GM10266 (cell line): ENCODE data around the gene SMPDL3B.

Experiments
- DNase-seq: peaks from one replicate; pipeline ENCODE4 v3.0.0; 2012; ENCODE audit errors: extremely low spot score
- TF ChIP-seq, protein P1 (sequence below): IDR thresholded peaks from 2 replicates; pipeline ENCODE4 v1.5.1; 2012; ENCODE audit warnings: mild to moderate bottlenecking, low read depth; ENCODE audit not compliant: control insufficient read depth, insufficient read depth; ENCODE audit errors: missing control alignments

SMPDL3B gene

GRCh38 chr1:27954186-27954585, 19.4 kb downstream of the SMPDL3B start:
- TF ChIP-seq, protein P1, sequence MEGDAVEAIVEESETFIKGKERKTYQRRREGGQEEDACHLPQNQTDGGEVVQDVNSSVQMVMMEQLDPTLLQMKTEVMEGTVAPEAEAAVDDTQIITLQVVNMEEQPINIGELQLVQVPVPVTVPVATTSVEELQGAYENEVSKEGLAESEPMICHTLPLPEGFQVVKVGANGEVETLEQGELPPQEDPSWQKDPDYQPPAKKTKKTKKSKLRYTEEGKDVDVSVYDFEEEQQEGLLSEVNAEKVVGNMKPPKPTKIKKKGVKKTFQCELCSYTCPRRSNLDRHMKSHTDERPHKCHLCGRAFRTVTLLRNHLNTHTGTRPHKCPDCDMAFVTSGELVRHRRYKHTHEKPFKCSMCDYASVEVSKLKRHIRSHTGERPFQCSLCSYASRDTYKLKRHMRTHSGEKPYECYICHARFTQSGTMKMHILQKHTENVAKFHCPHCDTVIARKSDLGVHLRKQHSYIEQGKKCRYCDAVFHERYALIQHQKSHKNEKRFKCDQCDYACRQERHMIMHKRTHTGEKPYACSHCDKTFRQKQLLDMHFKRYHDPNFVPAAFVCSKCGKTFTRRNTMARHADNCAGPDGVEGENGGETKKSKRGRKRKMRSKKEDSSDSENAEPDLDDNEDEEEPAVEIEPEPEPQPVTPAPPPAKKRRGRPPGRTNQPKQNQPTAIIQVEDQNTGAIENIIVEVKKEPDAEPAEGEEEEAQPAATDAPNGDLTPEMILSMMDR: no peak
- no peak for DNase-seq

- TF ChIP-seq, protein P1: no peak
- DNase-seq: no peak
Observed at GRCh38 chr1:27955076-27955475, 20.3 kb downstream of the SMPDL3B start.

DNA sequence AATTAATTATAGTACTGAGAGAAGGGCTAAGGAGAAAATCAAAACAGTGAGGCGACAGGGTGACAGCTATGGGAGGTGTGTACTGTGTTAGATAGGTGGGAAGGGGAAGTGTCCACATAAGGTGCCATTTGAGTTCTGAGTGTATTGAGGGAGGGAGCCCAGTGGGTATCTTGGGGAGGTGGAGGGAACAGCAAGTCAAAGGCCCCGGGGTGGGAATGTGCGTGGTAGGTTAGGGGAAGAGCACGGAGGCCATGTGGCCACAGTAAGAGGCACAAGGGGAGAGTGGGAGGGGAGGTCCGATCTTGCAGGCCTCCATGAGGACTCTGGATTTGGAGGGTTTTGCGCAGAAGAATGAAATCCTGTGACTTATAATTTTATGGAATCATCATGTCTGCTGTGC, 22.0 kb downstream of the SMPDL3B start:
- no peak for DNase-seq

GRCh38 chr1:27957655-27958054, 22.9 kb downstream of the SMPDL3B start:
- TF ChIP-seq, protein P1: no peak
- DNase-seq: no peak

More for the DNA sequence above, 22.0 kb downstream of the SMPDL3B start:
- TF ChIP-seq, protein P1: no peak

GRCh38 chr1:27958513-27958912, 23.7 kb downstream of the SMPDL3B start:
- DNase-seq: no peak
- TF ChIP-seq, protein P1: no peak

GRCh38 chr1:27959792-27960603, 25.2 kb downstream of the SMPDL3B start, which contains the start of gene XKR8:
TSS of gene XKR8 (plus strand) at chr1:27959973. CDS start at chr1:27960070, 97 bp downstream.
- peak; percentile 94 for DNase-seq

More at GRCh38 chr1:27959792-27960603, 25.2 kb downstream of the SMPDL3B start, which contains the start of gene XKR8:
- TF ChIP-seq, protein P1: peak; percentile 62
